Colonic mucosa (tissue), 4 donors: ENCODE data around the gene TRIM10. TPM values are rescaled to one million over a fixed set of nuclear protein-coding genes. Genes with fewer than 3 reads are reported as not detected.
A peak's percentile ranks its signal among the peaks of the same experiment; 100 is the strongest.
"Not testable (repeated sequence)": the region's sequence is repeated elsewhere in the genome, so short reads cannot be mapped to it uniquely, and the experiment has no call there.

Source experiments
- DNase-seq: peaks from one replicate; pipeline ENCODE4 v3.0.0-alpha.2; 2020
- H3K27ac ChIP-seq: fragments of 200-600 bp; one replicate; pipeline ENCODE4 v1.8.0; 2021
- H3K27me3 ChIP-seq: fragments of 200-600 bp; one replicate; pipeline ENCODE4 v1.8.0; 2021
- H3K36me3 ChIP-seq: fragments of 200-600 bp; one replicate; pipeline ENCODE4 v1.8.0; 2021
- H3K4me1 ChIP-seq: fragments of 200-600 bp; one replicate; pipeline ENCODE4 v1.8.0; 2021; ENCODE audit warnings: mild to moderate bottlenecking
- H3K4me3 ChIP-seq: fragments of 200-600 bp; one replicate; pipeline ENCODE4 v1.8.0; 2021
- H3K9ac ChIP-seq, 2 donors: one replicate each; pipeline ENCODE4 v1.7.0; 2013; ENCODE audit warnings: control low read depth in 2 of 2, low read depth in 2 of 2, low read length in 2 of 2
- H3K9me3 ChIP-seq: fragments of 200-600 bp; one replicate; pipeline ENCODE4 v1.8.0; 2021
- CTCF ChIP-seq: fragments of 200-600 bp; IDR thresholded peaks from one replicate; pipeline ENCODE4 v1.8.0; 2022; ENCODE audit warnings: antibody characterized with exemption, mild to moderate bottlenecking
- intact Hi-C: fragments of 100-400 bp; cut with DNase I; formaldehyde crosslinking; loops from one replicate; pipeline ENCODE4 v1.14.1; 2022
- total RNA-seq, 2 donors: library from RNA; stranded (reverse); fragmentation: NEBNext Ultra II Directional in 1 of 2; extraction: Animal tissue kit (Norgen Biotek cat#: 25700) in 1 of 2; gene quantifications; one replicate each; pipeline ENCODE4 v1.2.1, GENCODE V29; 2021
- donor health status: healthy.
- donor health status: DM: no; HTN: no; CAD: no.
- donor health status: DM: no; HTN: no; CAD: no.

The TRIM10 gene
- total RNA-seq, 2 donors from 2014 or later = 3.8 to 3.9 TPM

DNA sequence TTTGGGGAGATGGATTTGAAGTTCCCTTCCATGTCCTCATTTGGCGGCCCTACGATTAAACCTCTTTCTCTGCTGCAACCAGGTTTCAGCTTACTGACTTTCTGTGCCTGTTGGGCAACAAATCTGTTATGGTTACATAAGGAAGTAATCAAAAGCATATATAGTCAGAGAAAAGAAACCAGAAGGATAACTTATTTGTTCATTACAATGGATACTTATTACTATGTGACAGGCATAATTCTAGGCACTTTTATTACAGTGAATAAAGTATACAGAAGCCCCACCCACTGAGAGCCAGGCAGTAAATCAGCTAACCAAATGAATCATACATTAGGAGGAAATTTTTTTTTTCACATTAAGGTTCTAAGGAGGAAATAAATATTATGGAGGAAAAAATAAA, 38.5 kb downstream of the TRIM10 start:
- peak; percentile 70 for DNase-seq
- intact Hi-C loops = no loop called here

DNA sequence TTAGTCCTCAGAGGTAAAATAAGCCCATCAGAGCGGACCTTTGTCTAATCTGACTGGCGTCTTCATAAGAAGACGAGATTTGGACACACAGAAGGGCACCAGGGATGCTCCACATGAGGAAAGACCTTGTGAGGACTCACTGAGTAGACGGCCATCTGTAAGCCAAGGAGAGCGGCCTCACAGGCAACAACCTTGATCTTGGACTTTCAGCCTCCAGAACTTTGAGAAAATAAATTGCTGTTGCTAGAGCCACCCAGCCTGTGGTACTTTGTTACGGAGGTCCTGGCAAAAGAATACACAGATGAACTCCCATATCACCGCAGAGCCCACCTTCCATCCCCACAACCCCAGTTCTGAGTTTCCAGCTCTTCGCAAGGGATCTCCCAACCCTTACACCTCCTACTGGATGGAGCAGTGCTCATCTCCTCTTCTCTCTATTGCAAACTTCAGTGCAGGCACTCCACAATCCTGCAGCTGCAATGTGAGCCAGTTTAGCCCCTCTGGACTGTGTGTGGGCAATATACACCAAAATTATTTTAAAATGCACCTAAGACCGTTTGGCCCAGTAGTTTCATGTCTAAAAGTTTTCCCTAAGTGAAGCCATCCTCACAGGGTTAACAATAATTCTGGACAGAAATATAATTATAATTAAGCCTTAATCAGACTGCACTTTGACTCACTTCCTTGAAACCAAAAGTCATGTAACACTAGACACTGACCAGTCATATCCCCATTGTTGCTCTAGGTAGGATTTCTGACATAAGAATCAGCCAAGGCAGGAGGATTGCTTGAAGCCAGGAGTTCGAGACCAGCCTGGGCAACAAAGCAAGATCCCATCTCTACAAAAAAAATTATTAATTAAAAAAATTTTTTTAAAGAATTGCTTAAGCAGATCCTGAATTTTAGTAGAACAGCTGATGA, 39.3 kb downstream of the TRIM10 start:
- Histone ChIP-seq H3K4me3 (no peak overlapping the region), H3K9ac (peak overlapping the region in 1 of 2 donors; percentile 6), H3K27ac (peak overlapping the region; percentile 77), H3K36me3 (no peaks in the 10 kb centered on the region), H3K9me3 (no peaks in the 10 kb centered on the region), H3K4me1 (no peaks in the 10 kb centered on the region), H3K27me3 (no peaks in the 10 kb centered on the region)
- no peak for TF ChIP-seq CTCF
- DNase-seq = peak; percentile 20
- intact Hi-C loops = no loop called here

More for the DNA sequence above, 38.5 kb downstream of the TRIM10 start:
- H3K27ac ChIP-seq = peak overlapping the region; percentile 77
- TF ChIP-seq CTCF = no peak
- no peaks in the 10 kb centered on the region for H3K27me3 ChIP-seq
- no peaks in the 10 kb centered on the region for H3K9me3 ChIP-seq
- H3K4me3 ChIP-seq = no peak overlapping the region
- peak overlapping the region in 1 of 2 donors; percentile 34 for H3K9ac ChIP-seq
- H3K36me3 ChIP-seq = no peaks in the 10 kb centered on the region
- no peaks in the 10 kb centered on the region for H3K4me1 ChIP-seq

GRCh38 chr6:30118691-30119090, 42.3 kb downstream of the TRIM10 start:
- H3K27ac ChIP-seq = peak overlapping the region; percentile 81
- H3K27me3 ChIP-seq, H3K4me3 ChIP-seq, H3K9ac ChIP-seq, intact Hi-C loops, H3K9me3 ChIP-seq, DNase-seq, H3K4me1 ChIP-seq, H3K36me3 ChIP-seq: not testable (repeated sequence)

- no peak for TF ChIP-seq CTCF
Observed at GRCh38 chr6:30116724-30117123, 44.3 kb downstream of the TRIM10 start.

GRCh38 chr6:30113841-30114240, 47.2 kb downstream of the TRIM10 start:
- H3K36me3 ChIP-seq = no peaks in the 10 kb centered on the region
- H3K4me1 ChIP-seq = peaks cover 5% of the 10 kb centered on the region
- TF ChIP-seq CTCF = no peak
- no peaks in the 10 kb centered on the region for H3K9me3 ChIP-seq
- H3K9ac ChIP-seq = no peak overlapping the region
- no peak overlapping the region for H3K4me3 ChIP-seq
- no peaks in the 10 kb centered on the region for H3K27me3 ChIP-seq
- H3K27ac ChIP-seq = peak overlapping the region; percentile 83
- DNase-seq = peak; percentile 9
- intact Hi-C loops = no loop called here

More at GRCh38 chr6:30116724-30117123, 44.3 kb downstream of the TRIM10 start:
- Histone ChIP-seq H3K4me1 (peaks cover 5% of the 10 kb centered on the region), H3K4me3 (no peak overlapping the region), H3K36me3 (no peaks in the 10 kb centered on the region), H3K9me3 (no peaks in the 10 kb centered on the region), H3K27me3 (no peaks in the 10 kb centered on the region), H3K9ac (no peak overlapping the region), H3K27ac (no peak overlapping the region)
- intact Hi-C loops = no loop called here
- DNase-seq = no peak
